ENCODE data around the gene PCDHGA6. TPM values are rescaled to one million over a fixed set of nuclear protein-coding genes. Genes with fewer than 3 reads are reported as not detected.

Gene PCDHGA6
- total and polyA plus RNA-seq, 9 of the 15 experiments (the other 6 are each of a cell fraction or from before 2014, with no cell fraction given), result 0.01 to 0.18 (median 0.09) TPM; not detected in 1

- 31% methylated on average over 35 of the region's 38 CpGs for WGBS (ENCODE audit: insufficient coverage, low coverage, missing lambda C conversion rate)
- intact Hi-C loops (cut with micrococcal nuclease) (no loop called here), in situ Hi-C loops (cut with MboI) (no loop called here)
- Histone ChIP-seq H3K4me1 (replicated peaks in 1 of 2; ENCODE audit: control insufficient read depth in 2 of 2, insufficient read depth in 2 of 2, low read length in 2 of 2) (peaks cover 0 to 13% of the 10 kb centered on the region in 2 experiments; a peak in 1 of 5 replicates), H4K20me1 (replicated peaks; ENCODE audit: control insufficient read depth, insufficient read depth, low read length) (no peaks in the 10 kb centered on the region), H3K9me1 (ENCODE audit: control insufficient read depth, insufficient read depth, low read length) (no peaks in the 10 kb centered on the region), H2AFZ (ENCODE audit: low read depth, low read length) (peak within 1 kb of the TSS; percentile 41; the same call in 1 of the 2 replicates), H3K4me3 (peak within 1 kb of the TSS; percentile 2; the same call in 1 of the 2 replicates), H3K36me3 (ENCODE audit: control insufficient read depth, insufficient read depth, low read length) (no peaks in the 10 kb centered on the region), H3K79me2 (ENCODE audit: control insufficient read depth, insufficient read depth, low read length) (no peaks in the 10 kb centered on the region), H3K27ac (ENCODE audit: extremely low read depth, low read depth, low read length) (no peak within 1 kb of the TSS), H3K27me3 (ENCODE audit: control insufficient read depth in 2 of 2, insufficient read depth in 2 of 2, low read length in 2 of 2) (peaks cover 0 to 31% of the 10 kb centered on the region in 2 experiments; a peak in 3 of 5 replicates), H3K9ac (ENCODE audit: insufficient read depth in 1 of 2, low read depth in 2 of 2, low read length in 2 of 2) (no peak within 1 kb of the TSS), H3K4me2 (ENCODE audit: insufficient read depth, low read length) (peak within 1 kb of the TSS; percentile 23; the same call in 1 of the 2 replicates), H3K9me3 (replicated peaks; ENCODE audit: control insufficient read depth, insufficient read depth, low read depth, low read length) (no peaks in the 10 kb centered on the region)
- ChIA-PET POLR2A (interaction anchor here (0.7 kb wide), 1 partner anchor 524 kb away, joined by 3 read pairs; no protein-coding TSS in a partner anchor), CTCF (ENCODE audit: low intra/inter-chr PET ratio) (interaction anchor here (1.3 kb wide), 1 partner anchor 172 kb away, joined by 3 read pairs; no protein-coding TSS in a partner anchor)
- ATAC-seq (peak; percentile 78), DNase-seq (ENCODE audit: extremely low read depth in 1 of 4, low spot score in 3 of 4) (peak in 1 of 4 experiments; percentile 24), FAIRE-seq (peak; percentile 59)
- BruUV-seq (replicated peaks), result no TSS peak
- peak; percentile 63 for TF ChIP-seq MGA (IDR thresholded peaks at IDR 0.05)
- TF ChIP-seq RAD21 (CRISPR knock-in tag; conservative IDR thresholded peaks at IDR 0.05 in 1 of 2, IDR thresholded peaks at IDR 0.05 in 1 of 2), result peak; percentile 21 to 35; a peak in 3 of 4 replicates
- TF ChIP-seq KLF10 (CRISPR knock-in tag; IDR thresholded peaks at IDR 0.05), result no peak
- TF ChIP-seq SNIP1 (IDR thresholded peaks at IDR 0.05; ENCODE audit: low read depth), result no peak
- TF ChIP-seq L3MBTL2 (IDR thresholded peaks at IDR 0.05), result peak; percentile 93
- TF ChIP-seq NRF1 (conservative IDR thresholded peaks at IDR 0.05 in 1 of 2, IDR thresholded peaks at IDR 0.05 in 1 of 2), result 0 out of 4 replicates have a peak, but pooled peaks of 1 of the 2 experiments have one; percentile 17
- TF ChIP-seq YY1 (IDR thresholded peaks at IDR 0.05; ENCODE audit: borderline replicate concordance in 1 of 3, control insufficient read depth in 1 of 3, extremely low read depth in 1 of 3, insufficient read depth in 3 of 3, insufficient read length in 1 of 3, insufficient replicate concordance in 2 of 3, low read depth in 1 of 3, low read length in 2 of 3), result peak in 1 of 3 experiments; percentile 56
- no peak for TF ChIP-seq ZNF24 (IDR thresholded peaks at IDR 0.05)
- TF ChIP-seq ZBTB17 (CRISPR knock-in tag; IDR thresholded peaks at IDR 0.05), result peak; percentile 19; the same call in 1 of the 2 replicates
These were observed 18.9 kb downstream of the PCDHGA6 start, which contains the start of gene PCDHGA8 for GRCh38 chr5:141392429-141393198. Gene PCDHGA8 (plus strand): TSS chr5:141392633. CDS start chr5:141392814, 181 bp downstream.
